GM19324 (cell line): Measurements from ENCODE around the gene ZNF580.
A peak's percentile ranks its signal among the peaks of the same experiment; 100 is the strongest.

Experiments used
- ATAC-seq: cut with Tn5 transposase; IDR thresholded peaks from one replicate; pipeline ENCODE4 v1.9.1; 2021; ENCODE audit warnings: mild to moderate bottlenecking, moderate library complexity; ENCODE audit not compliant: unreplicated experiment, low FRiP score

ZNF580 gene

GRCh38 chr19:55644191-55644833 lies 3.5 kb downstream of the ZNF580 start:
- no peak for ATAC-seq

DNA sequence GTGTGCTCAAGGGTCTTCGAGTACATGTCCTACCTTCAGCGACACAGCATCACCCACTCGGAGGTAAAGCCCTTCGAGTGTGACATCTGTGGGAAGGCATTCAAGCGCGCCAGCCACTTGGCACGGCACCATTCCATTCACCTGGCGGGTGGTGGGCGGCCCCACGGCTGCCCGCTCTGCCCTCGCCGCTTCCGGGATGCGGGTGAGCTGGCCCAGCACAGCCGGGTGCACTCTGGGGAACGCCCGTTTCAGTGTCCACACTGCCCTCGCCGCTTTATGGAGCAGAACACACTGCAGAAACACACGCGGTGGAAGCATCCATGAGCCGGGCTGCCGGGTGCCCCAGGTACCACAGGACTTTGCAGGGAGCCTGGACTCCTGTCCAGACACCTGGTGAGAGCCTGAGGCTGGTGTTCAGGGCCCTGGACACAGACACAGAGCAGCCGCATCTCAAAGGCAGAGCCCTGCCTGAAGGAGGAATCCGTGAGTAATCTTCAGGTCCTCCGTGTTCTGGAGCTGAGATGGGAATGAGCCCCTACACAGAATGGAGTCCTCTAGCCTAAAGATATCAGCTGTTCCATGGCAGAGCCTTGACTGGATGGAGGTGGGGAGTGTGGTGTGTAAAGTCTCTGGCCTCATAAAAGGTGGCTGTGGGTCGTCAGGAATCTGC lies 4.2 kb downstream of the ZNF580 start:
- ATAC-seq, result no peak

DNA sequence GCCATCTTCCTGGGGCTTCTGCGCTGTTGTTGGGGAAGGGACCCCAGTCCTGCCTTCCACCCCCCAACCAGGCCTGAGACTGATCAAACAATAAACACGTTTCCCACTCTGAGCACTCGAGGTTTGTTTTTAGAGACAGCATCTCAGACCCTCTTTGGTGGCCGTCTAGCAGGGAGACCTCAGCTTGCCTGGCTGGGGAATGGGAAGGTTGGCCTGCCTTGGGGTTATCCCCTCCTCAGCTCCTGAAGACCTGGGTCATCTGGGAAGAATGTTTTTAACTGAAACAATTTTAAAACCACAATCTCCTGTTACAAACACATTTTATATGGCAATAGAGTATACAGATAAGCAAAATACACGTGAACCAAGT lies 4.7 kb downstream of the ZNF580 start:
- ATAC-seq, result no peak

DNA sequence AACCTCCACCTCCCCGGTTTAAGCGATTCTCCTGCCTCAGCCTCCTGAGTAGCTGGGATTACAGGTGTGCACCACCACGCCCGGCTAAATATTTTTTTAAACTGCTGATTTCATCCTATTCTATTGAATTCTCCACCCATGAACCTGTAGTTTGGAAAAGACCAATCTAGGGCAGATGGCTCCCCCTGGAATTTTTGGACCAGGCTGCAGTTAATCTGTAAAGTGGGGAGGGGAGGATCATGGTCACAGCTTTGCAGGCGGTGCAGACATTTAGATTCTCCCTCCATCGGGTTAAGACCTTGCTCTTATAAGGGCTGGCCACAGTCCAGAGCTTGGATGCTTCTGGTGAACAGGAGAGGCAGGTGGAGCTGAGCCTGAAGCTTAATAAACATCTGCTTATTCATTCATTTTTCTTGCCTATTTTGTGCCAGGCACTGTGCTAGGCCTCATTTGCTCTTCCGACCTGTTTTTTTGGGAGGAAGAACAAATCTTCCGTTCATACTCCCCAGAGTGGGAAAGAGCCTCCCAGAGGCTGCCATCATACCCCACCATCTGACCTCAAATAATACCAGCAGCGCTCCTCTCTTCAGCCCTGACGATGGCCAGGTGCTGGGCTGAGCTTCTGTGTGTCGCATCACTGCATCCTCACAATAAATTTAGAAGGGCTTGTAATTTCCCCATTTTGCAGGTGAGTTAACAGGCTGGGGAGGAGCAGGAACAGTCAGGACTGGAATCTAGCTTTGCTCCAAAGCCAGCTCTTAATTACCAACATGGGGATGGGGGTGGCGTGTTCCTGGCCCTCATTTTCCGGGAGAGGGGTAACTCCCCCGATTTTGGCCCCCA lies 6.3 kb downstream of the ZNF580 start:
- ATAC-seq, result no peak

- ATAC-seq, result no peak
Observed at GRCh38 chr19:55647732-55648584, 7.2 kb downstream of the ZNF580 start, which contains the start of gene CCDC106. Gene CCDC106 (plus strand): TSS chr19:55648212. CDS start chr19:55649047, 835 bp downstream.

DNA sequence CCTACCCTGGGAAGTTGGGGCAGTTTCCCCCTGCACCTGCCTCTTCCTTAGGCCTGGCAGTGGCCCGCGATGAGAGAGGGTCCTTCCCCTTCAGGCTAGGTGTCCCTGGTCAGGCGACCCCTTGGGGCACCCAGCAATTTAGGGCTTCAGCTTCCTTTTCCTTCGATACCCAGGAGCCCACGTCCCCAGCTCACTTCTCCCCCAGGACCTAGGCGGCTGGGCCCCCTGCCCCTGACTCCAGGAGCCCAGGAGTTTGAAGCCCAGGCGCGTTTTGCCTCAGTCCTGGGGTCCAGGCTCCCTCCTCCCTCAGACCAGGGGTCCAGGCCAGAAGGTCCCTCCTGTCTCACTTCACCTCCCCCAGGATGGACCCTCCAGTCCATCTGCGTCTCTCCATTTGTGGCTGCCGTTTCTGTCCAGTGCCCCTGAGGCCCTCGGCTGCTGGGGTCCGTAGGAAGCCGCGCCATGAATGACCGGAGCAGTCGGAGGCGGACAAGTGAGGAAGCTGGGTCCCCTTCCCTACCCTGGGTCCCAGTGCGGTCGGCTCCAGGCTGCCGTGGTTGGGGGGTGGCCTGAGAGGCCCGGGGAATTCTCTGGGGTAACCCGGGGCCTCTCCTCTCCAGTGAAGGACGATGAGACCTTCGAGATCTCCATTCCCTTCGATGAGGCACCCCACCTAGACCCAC lies 7.9 kb downstream of the ZNF580 start:
- ATAC-seq, result no peak

DNA sequence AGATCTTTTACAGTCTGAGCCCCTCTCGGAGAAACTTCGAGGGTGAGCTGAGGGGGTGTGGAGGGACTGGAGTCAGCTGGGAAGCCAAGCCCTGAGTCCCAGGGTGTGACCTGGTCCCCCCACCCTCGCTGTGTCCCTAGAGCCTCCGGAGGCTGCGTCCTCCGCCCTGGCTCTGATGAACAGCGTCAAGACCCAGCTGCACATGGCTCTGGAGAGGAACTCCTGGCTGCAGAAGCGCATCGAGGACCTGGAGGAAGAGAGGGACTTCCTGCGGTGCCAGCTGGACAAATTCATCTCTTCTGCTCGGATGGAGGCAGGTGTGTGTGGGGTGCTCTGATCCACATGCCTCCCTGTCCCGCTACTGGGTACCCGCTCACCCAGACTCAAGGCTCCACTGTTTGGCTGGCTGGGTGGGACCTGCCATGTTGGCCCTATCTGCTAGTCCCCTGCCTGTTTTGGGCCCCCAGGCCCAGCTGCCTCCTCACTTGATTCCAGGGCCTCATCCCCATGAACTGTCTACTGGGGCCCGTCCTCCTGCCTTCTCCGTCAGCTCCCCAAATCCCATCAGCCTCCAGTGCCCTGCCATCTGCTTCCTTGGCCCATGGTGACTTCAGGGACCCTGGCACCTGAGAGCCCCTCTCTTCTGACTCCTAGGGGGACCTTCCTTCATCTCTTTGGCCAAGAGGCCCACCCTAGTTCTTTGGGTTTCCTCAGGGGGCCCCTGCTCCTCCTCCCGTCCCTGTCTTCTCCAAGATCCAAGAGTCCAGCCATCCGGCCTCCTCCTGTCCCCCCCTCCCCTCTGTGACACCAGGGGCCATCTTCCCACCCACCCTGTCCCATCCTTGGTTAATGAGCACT lies 8.7 kb downstream of the ZNF580 start:
- no peak for ATAC-seq

GRCh38 chr19:55650126-55650557 lies 9.3 kb downstream of the ZNF580 start:
- ATAC-seq, result no peak

DNA sequence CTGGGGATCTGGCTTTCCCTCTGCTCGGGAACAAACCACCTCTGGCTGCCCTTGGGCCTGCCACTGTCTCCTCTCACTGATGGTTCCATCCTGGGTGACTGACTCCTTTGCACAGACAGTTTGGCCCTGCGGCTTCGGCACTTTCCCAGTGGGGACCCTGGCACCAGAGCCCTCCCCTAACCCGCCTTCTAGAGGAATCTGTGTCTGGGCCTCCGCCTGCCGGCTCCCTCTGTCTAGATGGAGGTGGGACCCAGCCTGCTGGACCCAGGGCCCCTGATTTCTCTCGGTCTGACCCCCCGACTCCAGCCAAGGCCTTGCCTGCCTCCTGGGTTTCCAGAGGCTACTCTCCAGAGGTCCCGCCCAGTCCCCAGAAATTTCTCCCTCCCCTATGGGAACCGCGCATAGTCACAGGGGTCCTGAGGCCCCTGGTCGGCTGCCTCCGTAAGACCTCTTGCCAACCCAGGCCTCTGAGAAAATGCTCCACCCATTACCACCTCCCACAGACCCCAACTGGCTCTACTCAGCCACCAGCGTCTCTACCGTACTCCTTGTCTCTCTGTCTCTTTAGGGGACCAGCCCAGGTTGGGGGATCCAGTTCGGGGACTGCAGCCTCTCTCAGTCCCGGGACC lies 9.9 kb downstream of the ZNF580 start:
- no peak for ATAC-seq

DNA sequence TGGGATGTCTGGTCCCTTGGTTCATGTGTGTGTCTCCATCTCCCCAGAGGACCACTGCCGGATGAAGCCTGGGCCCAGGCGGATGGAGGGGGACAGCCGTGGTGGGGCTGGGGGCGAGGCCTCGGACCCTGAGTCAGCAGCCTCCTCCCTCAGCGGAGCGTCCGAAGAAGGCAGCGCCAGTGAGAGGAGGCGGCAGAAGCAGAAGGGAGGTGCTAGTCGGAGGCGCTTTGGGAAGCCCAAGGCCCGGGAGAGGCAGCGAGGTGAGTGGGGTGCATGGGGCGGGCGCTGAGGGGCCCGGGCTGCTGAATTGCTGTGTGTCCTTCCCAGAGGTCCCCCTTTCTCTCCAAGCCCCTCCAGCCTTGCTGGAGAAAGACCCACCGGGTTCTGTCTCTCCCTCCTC lies 10.4 kb downstream of the ZNF580 start:
- ATAC-seq, result no peak

DNA sequence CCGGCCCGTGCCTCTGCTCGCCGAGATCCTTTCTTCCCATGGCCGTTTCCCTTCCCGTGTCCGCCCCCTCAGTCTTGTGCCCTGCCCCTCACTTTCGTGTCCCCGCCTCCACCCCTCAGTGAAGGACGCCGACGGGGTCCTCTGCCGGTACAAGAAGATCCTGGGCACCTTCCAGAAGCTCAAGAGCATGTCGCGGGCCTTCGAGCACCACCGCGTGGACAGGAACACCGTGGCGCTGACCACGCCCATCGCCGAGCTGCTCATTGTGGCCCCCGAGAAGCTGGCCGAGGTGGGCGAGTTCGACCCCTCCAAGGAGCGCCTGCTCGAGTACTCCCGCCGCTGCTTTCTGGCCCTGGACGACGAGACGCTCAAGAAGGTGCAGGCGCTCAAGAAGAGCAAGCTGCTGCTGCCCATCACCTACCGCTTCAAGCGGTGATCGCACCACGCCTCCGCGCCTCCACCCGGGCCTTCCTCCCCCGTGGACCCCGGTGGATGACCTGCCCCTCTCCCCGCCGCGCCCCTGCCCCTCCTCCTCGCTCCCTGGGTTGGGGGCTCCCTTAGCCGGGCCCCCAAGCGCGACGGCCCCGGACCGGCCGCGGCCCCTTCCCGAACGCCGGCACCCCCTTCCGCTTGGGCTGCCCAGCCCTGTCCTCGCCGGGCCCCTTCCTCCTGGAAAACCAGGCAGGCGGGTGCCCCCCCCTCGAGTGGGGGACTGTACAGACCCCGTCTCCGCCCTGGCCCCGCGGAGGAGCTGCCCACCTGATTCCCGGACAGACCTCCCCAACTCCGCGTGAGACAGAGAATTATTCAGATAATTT lies 11.7 kb downstream of the ZNF580 start:
- no peak for ATAC-seq

GRCh38 chr19:55653651-55654322 lies 13.0 kb downstream of the ZNF580 start:
- peak; percentile 48 for ATAC-seq

DNA sequence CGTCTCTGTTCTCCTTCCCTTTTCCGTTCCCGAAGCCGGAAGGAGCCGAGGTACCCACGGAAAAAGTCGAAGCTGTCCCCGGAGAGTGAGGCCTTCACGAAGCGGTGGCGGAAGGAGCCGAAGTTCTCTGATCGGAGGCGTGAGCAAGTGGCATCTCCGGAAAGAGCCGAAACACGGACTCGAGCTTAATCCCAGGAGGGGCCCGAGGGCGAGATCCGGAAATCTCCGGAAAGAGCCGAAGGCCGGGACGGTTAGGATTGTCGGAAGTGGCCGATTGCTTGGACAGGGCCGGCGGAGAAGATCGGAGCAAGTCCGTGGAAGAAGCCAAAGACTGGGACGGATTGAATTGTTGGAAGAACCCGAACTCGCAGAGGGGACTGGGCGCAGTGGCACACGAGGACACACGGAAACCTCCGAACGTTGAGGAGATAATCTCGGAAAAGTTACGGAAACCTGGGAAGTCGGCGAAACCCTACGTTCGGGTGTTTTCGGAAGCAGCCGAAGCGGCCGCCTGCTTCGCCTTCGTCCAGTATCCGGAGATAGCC lies 13.6 kb downstream of the ZNF580 start:
- peak; percentile 63 for ATAC-seq

DNA sequence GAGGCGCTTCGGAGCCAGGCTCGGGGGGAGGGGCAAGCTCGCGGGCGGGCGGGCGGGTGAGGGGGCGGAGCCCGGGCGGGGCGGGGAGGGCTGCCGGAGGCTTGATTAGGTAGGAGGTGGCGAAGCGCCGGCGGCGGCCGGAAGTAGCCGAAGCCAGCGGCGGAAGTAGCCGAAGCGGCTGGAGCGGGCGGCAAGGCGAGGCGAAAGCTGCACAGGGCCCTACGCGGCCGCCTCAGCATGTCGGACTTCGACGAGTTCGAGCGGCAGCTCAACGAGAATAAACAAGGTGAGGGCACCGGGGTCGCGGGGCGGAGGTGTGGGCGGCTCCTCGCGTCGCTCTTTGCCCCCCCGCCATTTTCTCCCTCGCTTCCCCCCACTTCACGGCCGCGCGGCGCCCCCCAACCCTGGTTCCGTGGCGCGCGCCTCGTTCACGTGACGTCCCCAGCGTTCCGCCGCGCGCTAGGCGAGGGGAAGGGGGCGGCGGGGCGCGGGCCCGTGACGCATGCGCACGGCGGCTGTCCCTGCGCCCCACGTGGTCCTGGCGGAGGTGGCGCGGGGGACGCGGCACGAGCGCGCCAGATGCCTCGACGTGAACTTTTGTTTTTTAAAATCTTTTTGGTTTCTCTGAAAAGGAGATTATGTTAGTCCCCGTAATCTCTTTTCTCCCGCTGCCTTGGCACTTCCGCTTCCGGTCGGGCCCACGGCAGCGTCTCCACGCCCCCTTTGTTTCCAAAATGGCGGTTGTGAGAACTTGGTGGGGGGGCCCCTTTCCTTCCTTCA lies 14.3 kb downstream of the ZNF580 start, which contains the start of gene U2AF2:
TSS of gene U2AF2 (plus strand) at position 168 of the 780 bp plus-strand sequence. CDS start at position 238, 70 bp downstream.
- peak; percentile 25 for ATAC-seq

- ATAC-seq, result no peak
Observed at GRCh38 chr19:55655648-55656040, 14.8 kb downstream of the ZNF580 start.

DNA sequence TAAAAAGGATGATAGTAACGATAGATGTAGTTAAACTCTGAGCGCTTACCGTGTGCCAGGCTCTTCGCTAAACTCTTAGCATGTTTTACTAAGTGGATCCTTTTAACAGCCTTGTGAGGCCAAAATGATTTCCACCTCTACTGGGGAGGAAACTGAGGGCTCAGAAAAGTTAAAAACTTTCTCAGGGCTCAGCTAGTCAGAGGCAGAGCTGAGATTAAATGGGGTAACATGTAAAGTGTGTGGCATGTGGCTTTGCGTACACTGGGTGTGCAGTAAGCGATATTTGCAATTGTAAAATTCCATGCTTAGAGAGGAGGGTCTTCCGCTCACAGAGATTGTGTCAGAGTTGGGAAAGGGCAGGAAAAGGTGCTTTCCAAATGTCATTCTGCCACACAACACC lies 15.8 kb downstream of the ZNF580 start:
- no peak for ATAC-seq
